K562 (cell line): ENCODE data around the gene PCBD1. TPM values are rescaled to one million over a fixed set of nuclear protein-coding genes. Genes with fewer than 3 reads are reported as not detected.
A peak's percentile ranks its signal among the peaks of the same experiment; 100 is the strongest.

Experiments
- ATAC-seq: fragments of 200-7000 bp; cut with Tn5 transposase; 3 replicates; pipeline ENCODE4 v1.9.1; 2020; ENCODE audit warnings: moderate library complexity
- BruUV-seq: library from RNA; stranded (reverse); fragments of 400-500 nt; replicated peaks from 2 replicates; lab custom pipeline; 2021; lab: Mats Ljungman, UMichigan
- CTCF ChIA-PET: fragments of 300-600 bp; formaldehyde crosslinking; extraction: SDS; loops from one replicate; lab custom pipeline; 2021; ENCODE audit warnings: low intra/inter-chr PET ratio; lab: Yijun Ruan, JAX
- POLR2A ChIA-PET: fragments of 300-600, 350-650 bp; sonication (Branson Sonifier 250); formaldehyde crosslinking; extraction: SDS; loops from one replicate; lab custom pipeline; 2021; ENCODE audit warnings: antibody characterized with exemption, inconsistent platforms; lab: Yijun Ruan, JAX
- DNase-seq, 4 experiments: peaks; one replicate each; pipeline versions ENCODE4 v3.0.0 to v3.0.0-alpha.2; 2011 to 2018; ENCODE audit warnings: low spot score in 3 of 4, mixed read lengths in 3 of 4; ENCODE audit errors: extremely low read depth in 1 of 4
- FAIRE-seq: peaks from 2 replicates; lab custom pipeline; 2011; peaks lifted over from hg19 to GRCh38; lab: Jason Lieb, UNC
- H2AFZ ChIP-seq: 2 replicates; pipeline ENCODE4 v1.6.0; 2011; ENCODE audit warnings: low read depth, low read length, control low read depth, inconsistent platforms
- H3K27ac ChIP-seq: fragments of 200-600 bp; 3 replicates; pipeline ENCODE4 v1.8.0; 2011; ENCODE audit warnings: low read depth, mild to moderate bottlenecking, control low read depth, inconsistent platforms, low read length, moderate library complexity, mixed read lengths; ENCODE audit errors: extremely low read depth
- H3K27me3 ChIP-seq, 2 experiments: fragments of 300-600 bp in 1 of 2; 2 replicates in 1 of 2; 3 replicates in 1 of 2; pipeline versions ENCODE4 v1.6.0 to v1.8.0; 2011; ENCODE audit warnings: inconsistent platforms in 2 of 2, low read length in 2 of 2, mild to moderate bottlenecking in 1 of 2, mixed read lengths in 1 of 2, moderate library complexity in 1 of 2; ENCODE audit not compliant: control insufficient read depth in 2 of 2, insufficient read depth in 2 of 2
- H3K36me3 ChIP-seq: fragments of 300-600 bp; 3 replicates; pipeline ENCODE4 v1.8.0; 2011; ENCODE audit warnings: mild to moderate bottlenecking, low read length, inconsistent platforms; ENCODE audit not compliant: control insufficient read depth, insufficient read depth
- H3K4me1 ChIP-seq, 2 experiments: fragments of 200-600 bp in 1 of 2; replicated peaks in 1 of 2; 2 replicates in 1 of 2; 3 replicates in 1 of 2; pipeline versions ENCODE4 v1.5.1 to v1.8.0; 2011; ENCODE audit warnings: inconsistent platforms in 2 of 2, low read length in 2 of 2, mild to moderate bottlenecking in 1 of 2, mixed read lengths in 1 of 2, moderate library complexity in 1 of 2; ENCODE audit not compliant: control insufficient read depth in 2 of 2, insufficient read depth in 2 of 2
- H3K4me2 ChIP-seq: 2 replicates; pipeline ENCODE4 v1.6.1; 2011; ENCODE audit warnings: low read length, control low read depth, inconsistent platforms, mixed read lengths; ENCODE audit not compliant: insufficient read depth
- H3K4me3 ChIP-seq: fragments of 200-600 bp; sonication (generic), shearing (Covaris generic); 2 replicates; pipeline ENCODE4 v1.5.1; 2016; ENCODE audit warnings: control low read depth, inconsistent platforms
- H3K79me2 ChIP-seq: fragments of 200-600 bp; 3 replicates; pipeline ENCODE4 v1.8.0; 2011; ENCODE audit warnings: low read length, inconsistent platforms; ENCODE audit not compliant: control insufficient read depth, insufficient read depth
- H3K9ac ChIP-seq, 2 experiments: 2 replicates each; pipeline versions ENCODE4 v1.6.0 to v1.6.1; 2011; ENCODE audit warnings: low read depth in 2 of 2, low read length in 2 of 2, control low read depth in 1 of 2, inconsistent platforms in 1 of 2, mild to moderate bottlenecking in 1 of 2, mixed read lengths in 1 of 2; ENCODE audit not compliant: insufficient read depth in 1 of 2
- H3K9me1 ChIP-seq: one replicate; pipeline ENCODE4 v1.6.0; 2011; ENCODE audit warnings: inconsistent platforms, mild to moderate bottlenecking, low read length, moderate library complexity; ENCODE audit not compliant: control insufficient read depth, insufficient read depth
- H3K9me3 ChIP-seq: replicated peaks from 2 replicates; pipeline ENCODE4 v1.5.1; 2011; ENCODE audit warnings: low read depth, low read length, inconsistent platforms; ENCODE audit not compliant: control insufficient read depth, insufficient read depth
- H4K20me1 ChIP-seq: replicated peaks from 2 replicates; pipeline ENCODE4 v1.6.1; 2011; ENCODE audit warnings: low read length, inconsistent platforms, mixed read lengths; ENCODE audit not compliant: control insufficient read depth, insufficient read depth
- ATF7 ChIP-seq: fragments of 450-650 bp; IDR thresholded peaks from 2 replicates; pipeline ENCODE4 v1.7.1; 2014; ENCODE audit warnings: mild to moderate bottlenecking, moderate library complexity
- FOXJ2 ChIP-seq: fragments of 200-800 bp; sonication (Bioruptor generic); IDR thresholded peaks from 2 replicates; pipeline ENCODE4 v1.6.1; 2016; ENCODE audit warnings: missing genetic modification characterization, missing compliant biosample characterization
- HDAC1 ChIP-seq, 2 experiments: fragments of 450-650 bp; IDR thresholded peaks; 2 replicates each; pipeline ENCODE4 v1.6.1; 2016 to 2017; ENCODE audit warnings: inconsistent platforms in 1 of 2, mild to moderate bottlenecking in 1 of 2, moderate library complexity in 1 of 2
- HMGN3 ChIP-seq: IDR thresholded peaks from 2 replicates; pipeline ENCODE4 v1.6.1; 2011; ENCODE audit warnings: borderline replicate concordance, low read depth, mild to moderate bottlenecking, mixed read lengths, low read length; ENCODE audit not compliant: insufficient read length; ENCODE audit errors: extremely low read depth
- HNRNPLL ChIP-seq: fragments of 200-400 bp; formaldehyde crosslinking; IDR thresholded peaks from 2 replicates; pipeline ENCODE4 v1.6.1; 2017; ENCODE audit warnings: low read length, low read depth, mild to moderate bottlenecking; ENCODE audit not compliant: poor library complexity, severe bottlenecking
- KDM1A ChIP-seq, 2 experiments: fragments of 450-650 bp; IDR thresholded peaks; 2 replicates each; pipeline ENCODE4 v1.6.1; 2016; ENCODE audit warnings: mild to moderate bottlenecking in 2 of 2
- L3MBTL2 ChIP-seq: fragments of 450-650 bp; IDR thresholded peaks from 2 replicates; pipeline ENCODE4 v1.6.1; 2016; ENCODE audit warnings: mild to moderate bottlenecking, moderate library complexity
- NCOA1 ChIP-seq: fragments of 450-650 bp; IDR thresholded peaks from 2 replicates; pipeline ENCODE4 v1.6.1; 2016; ENCODE audit warnings: low read depth
- NFE2 ChIP-seq: IDR thresholded peaks from 2 replicates; pipeline ENCODE4 v1.6.1; 2014; ENCODE audit warnings: antibody characterized with exemption, low read depth
- NR2C2 ChIP-seq, 2 experiments: fragments of 200-800 bp in 1 of 2; sonication (Bioruptor generic) in 1 of 2; sonication (generic) in 1 of 2; formaldehyde crosslinking in 1 of 2; IDR thresholded peaks; 2 replicates each; pipeline versions ENCODE4 v1.6.1 to v1.8.0; 2016 to 2022; ENCODE audit warnings: mild to moderate bottlenecking in 1 of 2, missing compliant biosample characterization in 1 of 2, missing genetic modification characterization in 1 of 2, missing genetic modification reagents in 1 of 2
- PTRF ChIP-seq: fragments of 450-650 bp; IDR thresholded peaks from 2 replicates; pipeline ENCODE4 v1.6.1; 2016; ENCODE audit warnings: mild to moderate bottlenecking, missing genetic modification characterization, missing compliant biosample characterization
- STAG1 ChIP-seq: sonication (generic); formaldehyde crosslinking; IDR thresholded peaks from 2 replicates; pipeline ENCODE4 v1.5.0; 2020; ENCODE audit warnings: missing genetic modification reagents, borderline replicate concordance
- SUPT5H ChIP-seq: fragments of 450-650 bp; IDR thresholded peaks from 2 replicates; pipeline ENCODE4 v1.6.1; 2016
- ZNF79 ChIP-seq: fragments of 250-450 bp; sonication (Bioruptor Pico); IDR thresholded peaks from 2 replicates; pipeline ENCODE4 v1.4.0; 2020; ENCODE audit warnings: low read depth, mild to moderate bottlenecking, moderate library complexity
- whole genome bisulfite sequencing: fragments of 100-300 bp; shearing (Covaris generic); methylation state at CpG from one replicate; pipeline ENCODE4 v1.1.6; 2016; ENCODE audit warnings: low coverage, mixed read lengths; ENCODE audit not compliant: insufficient coverage; ENCODE audit errors: missing lambda C conversion rate; 5-methylcytosine and 5-hydroxymethylcytosine counted together
- in situ Hi-C: fragments of 300-500 bp; cut with MboI; formaldehyde crosslinking; loops from 4 replicates; pipeline ENCODE4 v1.15.0; 2018; ENCODE audit warnings: inconsistent platforms, mixed read lengths
- intact Hi-C: fragments of 100-400 bp; cut with micrococcal nuclease; formaldehyde crosslinking; loops from 2 replicates; pipeline ENCODE4 v1.14.2; 2022
- polyA plus RNA-seq, 8 experiments: library from polyadenylated mRNA; depleted of rRNA in 4 of 8; stranded (reverse) in 5 of 8; unstranded in 3 of 8; fragments of >200 nt; fragmentation: Nextera tagmentation in 2 of 8; fragmentation: Illumina TruSeq in 1 of 8; extraction: Ambion mirVana in 2 of 8; extraction: Trizol in 1 of 8; gene quantifications; 2 replicates each; pipeline versions ENCODE4 v1.2.1 to v1.2.3, GENCODE V29; 2011 to 2014; ENCODE audit warnings: inconsistent platforms in 1 of 8, missing spikeins in 1 of 8
- total RNA-seq, 7 experiments: library from RNA; depleted of rRNA in 6 of 7; stranded (reverse); fragments of >200 nt in 6 of 7; fragmentation: Illumina TruSeq in 2 of 7; extraction: Trizol in 2 of 7; gene quantifications; 2 replicates each; pipeline versions ENCODE4 v1.2.1 to v1.2.3, GENCODE V29; 2011 to 2021; ENCODE audit warnings: low replicate concordance in 1 of 7
- TF ChIP-seq, protein P1 (sequence below): sonication (generic); formaldehyde crosslinking; IDR thresholded peaks from 2 replicates; pipeline ENCODE4 v1.8.0; 2023; ENCODE audit warnings: missing genetic modification reagents, mild to moderate bottlenecking, borderline replicate concordance

The PCBD1 gene
- total and polyA plus RNA-seq, 9 of the 15 experiments (the other 6 are each of a cell fraction or from before 2014, with no cell fraction given), result 14.6 to 109 (median 57.0) TPM

GRCh38 chr10:70890917-70891431, 2.6 kb upstream of the PCBD1 start:
- ChIA-PET CTCF (no interaction called here), POLR2A (interaction anchor here (0.6 to 1.6 kb wide), 5 partner anchors 61 to 1337 kb away, joined by 3 to 4 read pairs (median 3); no protein-coding TSS in a partner anchor)
- Histone ChIP-seq H3K9me1 (no peaks in the 10 kb centered on the region), H3K27me3 (0 out of 5 replicates have a peak, but pooled peaks cover 5 to 12% of the 10 kb centered on the region in 2 experiments), H3K27ac (no peak overlapping the region), H3K79me2 (no peaks in the 10 kb centered on the region), H3K4me2 (no peak overlapping the region), H3K4me3 (no peak overlapping the region), H2AFZ (peak overlapping the region; percentile 61), H3K36me3 (no peaks in the 10 kb centered on the region), H3K9ac (peak overlapping the region in 1 of 2 experiments; percentile 73; a peak in 2 of 4 replicates), H3K4me1 (peaks cover 11 to 21% of the 10 kb centered on the region in 2 experiments), H3K9me3 (no peaks in the 10 kb centered on the region), H4K20me1 (no peaks in the 10 kb centered on the region)
- 15% methylated on average over 7 of the region's 7 CpGs for WGBS
- DNase-seq, result peak in 2 of 4 experiments; percentile 42 to 64
- peak; percentile 23; the same call in 2 of the 3 replicates for ATAC-seq
- peak; percentile 49 for FAIRE-seq
- no TSS peak for BruUV-seq
- intact Hi-C loops (no loop called here), in situ Hi-C loops (no loop called here)
- no peak for TF ChIP-seq NCOA1
- TF ChIP-seq STAG1 (CRISPR knock-in tag), result no peak
- no peak for TF ChIP-seq ATF7
- TF ChIP-seq HMGN3, result no peak
- no peak for TF ChIP-seq FOXJ2 (tag)
- TF ChIP-seq, protein P1, sequence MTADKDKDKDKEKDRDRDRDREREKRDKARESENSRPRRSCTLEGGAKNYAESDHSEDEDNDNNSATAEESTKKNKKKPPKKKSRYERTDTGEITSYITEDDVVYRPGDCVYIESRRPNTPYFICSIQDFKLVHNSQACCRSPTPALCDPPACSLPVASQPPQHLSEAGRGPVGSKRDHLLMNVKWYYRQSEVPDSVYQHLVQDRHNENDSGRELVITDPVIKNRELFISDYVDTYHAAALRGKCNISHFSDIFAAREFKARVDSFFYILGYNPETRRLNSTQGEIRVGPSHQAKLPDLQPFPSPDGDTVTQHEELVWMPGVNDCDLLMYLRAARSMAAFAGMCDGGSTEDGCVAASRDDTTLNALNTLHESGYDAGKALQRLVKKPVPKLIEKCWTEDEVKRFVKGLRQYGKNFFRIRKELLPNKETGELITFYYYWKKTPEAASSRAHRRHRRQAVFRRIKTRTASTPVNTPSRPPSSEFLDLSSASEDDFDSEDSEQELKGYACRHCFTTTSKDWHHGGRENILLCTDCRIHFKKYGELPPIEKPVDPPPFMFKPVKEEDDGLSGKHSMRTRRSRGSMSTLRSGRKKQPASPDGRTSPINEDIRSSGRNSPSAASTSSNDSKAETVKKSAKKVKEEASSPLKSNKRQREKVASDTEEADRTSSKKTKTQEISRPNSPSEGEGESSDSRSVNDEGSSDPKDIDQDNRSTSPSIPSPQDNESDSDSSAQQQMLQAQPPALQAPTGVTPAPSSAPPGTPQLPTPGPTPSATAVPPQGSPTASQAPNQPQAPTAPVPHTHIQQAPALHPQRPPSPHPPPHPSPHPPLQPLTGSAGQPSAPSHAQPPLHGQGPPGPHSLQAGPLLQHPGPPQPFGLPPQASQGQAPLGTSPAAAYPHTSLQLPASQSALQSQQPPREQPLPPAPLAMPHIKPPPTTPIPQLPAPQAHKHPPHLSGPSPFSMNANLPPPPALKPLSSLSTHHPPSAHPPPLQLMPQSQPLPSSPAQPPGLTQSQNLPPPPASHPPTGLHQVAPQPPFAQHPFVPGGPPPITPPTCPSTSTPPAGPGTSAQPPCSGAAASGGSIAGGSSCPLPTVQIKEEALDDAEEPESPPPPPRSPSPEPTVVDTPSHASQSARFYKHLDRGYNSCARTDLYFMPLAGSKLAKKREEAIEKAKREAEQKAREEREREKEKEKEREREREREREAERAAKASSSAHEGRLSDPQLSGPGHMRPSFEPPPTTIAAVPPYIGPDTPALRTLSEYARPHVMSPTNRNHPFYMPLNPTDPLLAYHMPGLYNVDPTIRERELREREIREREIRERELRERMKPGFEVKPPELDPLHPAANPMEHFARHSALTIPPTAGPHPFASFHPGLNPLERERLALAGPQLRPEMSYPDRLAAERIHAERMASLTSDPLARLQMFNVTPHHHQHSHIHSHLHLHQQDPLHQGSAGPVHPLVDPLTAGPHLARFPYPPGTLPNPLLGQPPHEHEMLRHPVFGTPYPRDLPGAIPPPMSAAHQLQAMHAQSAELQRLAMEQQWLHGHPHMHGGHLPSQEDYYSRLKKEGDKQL (CRISPR knock-in tag), result no peak
- no peak for TF ChIP-seq NFE2
- no peak for TF ChIP-seq SUPT5H
- TF ChIP-seq KDM1A (IDR thresholded peaks at IDR 0.05), result peak; percentile 64 to 80
- peak in 1 of 2 experiments; percentile 41; a peak in 1 of 4 replicates for TF ChIP-seq HDAC1 (IDR thresholded peaks at IDR 0.05)
- no peak for TF ChIP-seq ZNF79 (CRISPR knock-in tag)
- TF ChIP-seq PTRF (tag), result no peak
- peak; percentile 58; the same call in 1 of the 2 replicates for TF ChIP-seq L3MBTL2
- TF ChIP-seq NR2C2 (CRISPR knock-in tag; IDR thresholded peaks at IDR 0.05), result no peak
- 0 out of 2 replicates have a peak, but pooled peaks have one; percentile 18 for TF ChIP-seq NR2C2 (tag; IDR thresholded peaks at IDR 0.05)
- TF ChIP-seq HNRNPLL, result no peak
